NOMO-1 treated with dmso at 0.1 percent for 144 hours (cell line): Measurements from ENCODE around the gene DOCK6.

Experiments
- DNase-seq: peaks from one replicate; lab custom pipeline; 2025; ENCODE audit not compliant: unreplicated experiment; lab: John Stamatoyannopoulos, UW

Gene DOCK6

GRCh38 chr19:11261971-11262839, at the start of gene DOCK6:
Gene DOCK6 (minus strand): TSS chr19:11262524. CDS start chr19:11262440, 84 bp downstream.
- no peak for DNase-seq

GRCh38 chr19:11306337-11306736, 44.0 kb upstream of the DOCK6 start:
- DNase-seq = no peak

GRCh38 chr19:11304936-11305335, 42.6 kb upstream of the DOCK6 start:
- no peak for DNase-seq

- no peak for DNase-seq
Measured at GRCh38 chr19:11300811-11301120, 38.4 kb upstream of the DOCK6 start.

- DNase-seq = no peak
Measured at GRCh38 chr19:11299946-11300810, 37.9 kb upstream of the DOCK6 start.

- DNase-seq = no peak
Measured at GRCh38 chr19:11296264-11296663, 33.9 kb upstream of the DOCK6 start.

GRCh38 chr19:11295665-11296245, 33.4 kb upstream of the DOCK6 start, which contains the start of gene TSPAN16:
Gene TSPAN16 (plus strand): TSS chr19:11296160. CDS start chr19:11296298, 138 bp downstream.
- no peak for DNase-seq

GRCh38 chr19:11295180-11295579, 32.9 kb upstream of the DOCK6 start:
- no peak for DNase-seq

GRCh38 chr19:11293433-11294389, 31.4 kb upstream of the DOCK6 start:
- DNase-seq = peak; percentile 98

GRCh38 chr19:11291991-11292390, 29.7 kb upstream of the DOCK6 start:
- no peak for DNase-seq

GRCh38 chr19:11291415-11291814, 29.1 kb upstream of the DOCK6 start:
- no peak for DNase-seq

- no peak for DNase-seq
Measured at GRCh38 chr19:11290256-11290655, 27.9 kb upstream of the DOCK6 start.

- no peak for DNase-seq
Measured at GRCh38 chr19:11288349-11288748, 26.0 kb upstream of the DOCK6 start.

GRCh38 chr19:11286312-11286974, 24.1 kb upstream of the DOCK6 start:
- DNase-seq = no peak

- DNase-seq = no peak
Measured at GRCh38 chr19:11284515-11284914, 22.2 kb upstream of the DOCK6 start.

GRCh38 chr19:11281356-11282049, 19.2 kb upstream of the DOCK6 start:
- DNase-seq = no peak

- peak; percentile 71 for DNase-seq
Measured at GRCh38 chr19:11279505-11280236, 17.3 kb upstream of the DOCK6 start.

- no peak for DNase-seq
Measured at GRCh38 chr19:11278670-11279069, 16.3 kb upstream of the DOCK6 start.
